HEK293 (cell line): ENCODE results near the gene PPM1F.
A peak's percentile ranks its signal among the peaks of the same experiment; 100 is the strongest.

Experiments
- CTCF ChIA-PET: fragments of 350-600 bp; formaldehyde crosslinking; extraction: SDS; loops from one replicate; lab custom pipeline; 2021; ENCODE audit warnings: antibody characterized with exemption; lab: Yijun Ruan, JAX
- POLR2A ChIA-PET: fragments of 300-600 bp; formaldehyde crosslinking; extraction: SDS; loops from one replicate; lab custom pipeline; 2020; ENCODE audit warnings: antibody characterized with exemption, inconsistent platforms; lab: Yijun Ruan, JAX
- H3K27ac ChIP-seq: fragments of 200-500 bp; sonication (Bioruptor generic); 2 replicates; pipeline ENCODE4 v1.5.1; 2014; ENCODE audit warnings: low read depth, low read length, control low read depth, inconsistent platforms; ENCODE audit errors: extremely low read depth
- H3K36me3 ChIP-seq, 2 experiments: fragments of 200-500 bp in 1 of 2; sonication (Bioruptor generic) in 1 of 2; 1 replicate in 1 of 2; 2 replicates in 1 of 2; pipeline ENCODE4 v1.5.1; 2014 to 2017; ENCODE audit warnings: inconsistent platforms in 2 of 2, low read length in 2 of 2; ENCODE audit not compliant: control insufficient read depth in 2 of 2, insufficient read depth in 1 of 2
- H3K4me1 ChIP-seq: fragments of 200-500 bp; sonication (Bioruptor generic); 2 replicates; pipeline ENCODE4 v1.5.1; 2014; ENCODE audit warnings: mild to moderate bottlenecking, low read length, inconsistent platforms; ENCODE audit not compliant: control insufficient read depth, insufficient read depth
- H3K4me3 ChIP-seq: 2 replicates; pipeline ENCODE4 v1.5.1; 2011; ENCODE audit warnings: low read depth, mild to moderate bottlenecking, control low read depth, low read length, moderate library complexity
- H3K9me3 ChIP-seq: fragments of 200-500 bp; sonication (Bioruptor generic); 2 replicates; pipeline ENCODE4 v1.5.1; 2014; ENCODE audit warnings: low read depth, low read length, inconsistent platforms; ENCODE audit not compliant: control insufficient read depth, insufficient read depth
- FEZF1 ChIP-seq: fragments of 450-650 bp; formaldehyde crosslinking; IDR thresholded peaks from 2 replicates; pipeline ENCODE4 v1.5.1; 2016; ENCODE audit warnings: missing biosample characterization, missing genetic modification characterization
- GLIS1 ChIP-seq: fragments of 450-650 bp; formaldehyde crosslinking; IDR thresholded peaks from 2 replicates; pipeline ENCODE4 v1.5.1; 2016; ENCODE audit warnings: missing biosample characterization, missing genetic modification characterization
- GLIS2 ChIP-seq: fragments of 450-650 bp; formaldehyde crosslinking; IDR thresholded peaks from 2 replicates; pipeline ENCODE4 v1.5.1; 2016; ENCODE audit warnings: missing biosample characterization, missing genetic modification characterization
- SALL2 ChIP-seq: fragments of 450-650 bp; formaldehyde crosslinking; IDR thresholded peaks from 2 replicates; pipeline ENCODE4 v1.5.0; 2017; ENCODE audit warnings: missing biosample characterization, mild to moderate bottlenecking, missing genetic modification characterization, borderline replicate concordance
- ZNF114 ChIP-seq: fragments of 450-650 bp; formaldehyde crosslinking; IDR thresholded peaks from 2 replicates; pipeline ENCODE4 v1.5.0; 2017; ENCODE audit warnings: missing biosample characterization, missing genetic modification characterization
- ZNF121 ChIP-seq: fragments of 450-650 bp; formaldehyde crosslinking; IDR thresholded peaks from 2 replicates; pipeline ENCODE4 v1.5.1; 2016; ENCODE audit warnings: missing biosample characterization, missing genetic modification characterization
- ZNF155 ChIP-seq: fragments of 450-650 bp; formaldehyde crosslinking; IDR thresholded peaks from 2 replicates; pipeline ENCODE4 v1.5.1; 2016; ENCODE audit warnings: missing biosample characterization, missing genetic modification characterization
- ZNF157 ChIP-seq: fragments of 450-650 bp; formaldehyde crosslinking; IDR thresholded peaks from 2 replicates; pipeline ENCODE4 v1.5.1; 2016; ENCODE audit warnings: missing biosample characterization, missing genetic modification characterization
- ZNF16 ChIP-seq: fragments of 450-650 bp; formaldehyde crosslinking; IDR thresholded peaks from 2 replicates; pipeline ENCODE4 v1.5.1; 2016; ENCODE audit warnings: low read depth, missing biosample characterization, missing genetic modification characterization
- ZNF174 ChIP-seq: fragments of 450-650 bp; formaldehyde crosslinking; IDR thresholded peaks from 2 replicates; pipeline ENCODE4 v1.5.0; 2017; ENCODE audit warnings: missing biosample characterization, mild to moderate bottlenecking, missing genetic modification characterization
- ZNF19 ChIP-seq: fragments of 450-650 bp; formaldehyde crosslinking; IDR thresholded peaks from 2 replicates; pipeline ENCODE4; 2016; ENCODE audit warnings: missing biosample characterization, missing genetic modification characterization, low read depth
- ZNF292 ChIP-seq: fragments of 450-650 bp; formaldehyde crosslinking; IDR thresholded peaks from 2 replicates; pipeline ENCODE4 v1.5.1; 2016; ENCODE audit warnings: low read depth, missing biosample characterization, missing genetic modification characterization, borderline replicate concordance
- ZNF449 ChIP-seq: fragments of 450-650 bp; formaldehyde crosslinking; IDR thresholded peaks from 2 replicates; pipeline ENCODE4 v1.5.1; 2017; ENCODE audit warnings: missing biosample characterization, mild to moderate bottlenecking, missing genetic modification characterization, moderate library complexity
- ZNF548 ChIP-seq: fragments of 450-650 bp; formaldehyde crosslinking; IDR thresholded peaks from 2 replicates; pipeline ENCODE4 v1.5.1; 2016; ENCODE audit warnings: missing biosample characterization, missing genetic modification characterization
- ZNF791 ChIP-seq: fragments of 450-650 bp; formaldehyde crosslinking; IDR thresholded peaks from 2 replicates; pipeline ENCODE4 v1.5.1; 2016; ENCODE audit warnings: missing biosample characterization, missing genetic modification characterization
- TF ChIP-seq, protein P1 (sequence below): fragments of 450-650 bp; formaldehyde crosslinking; IDR thresholded peaks from 2 replicates; pipeline ENCODE4; 2016; ENCODE audit warnings: missing biosample characterization, missing genetic modification characterization
- TF ChIP-seq, protein P2 (sequence below): fragments of 450-650 bp; formaldehyde crosslinking; IDR thresholded peaks from 2 replicates; pipeline ENCODE4 v1.5.1; 2016; ENCODE audit warnings: missing biosample characterization, missing genetic modification characterization
- TF ChIP-seq, protein P3 (sequence below): sonication (generic); formaldehyde crosslinking; IDR thresholded peaks from 2 replicates; pipeline ENCODE4 v1.8.1; 2022; ENCODE audit warnings: mild to moderate bottlenecking, moderate library complexity, missing genetic modification reagents

The PPM1F gene

GRCh38 chr22:21967693-21968271 is 15.1 kb upstream of the PPM1F start (continued):
- TF ChIP-seq ZNF292 (tag by site-specific recombination) (no peak), GLIS1 (tag by site-specific recombination) (no peak), ZNF114 (tag by site-specific recombination) (no peak), SALL2 (tag by site-specific recombination) (no peak)
- TF ChIP-seq, protein P1, sequence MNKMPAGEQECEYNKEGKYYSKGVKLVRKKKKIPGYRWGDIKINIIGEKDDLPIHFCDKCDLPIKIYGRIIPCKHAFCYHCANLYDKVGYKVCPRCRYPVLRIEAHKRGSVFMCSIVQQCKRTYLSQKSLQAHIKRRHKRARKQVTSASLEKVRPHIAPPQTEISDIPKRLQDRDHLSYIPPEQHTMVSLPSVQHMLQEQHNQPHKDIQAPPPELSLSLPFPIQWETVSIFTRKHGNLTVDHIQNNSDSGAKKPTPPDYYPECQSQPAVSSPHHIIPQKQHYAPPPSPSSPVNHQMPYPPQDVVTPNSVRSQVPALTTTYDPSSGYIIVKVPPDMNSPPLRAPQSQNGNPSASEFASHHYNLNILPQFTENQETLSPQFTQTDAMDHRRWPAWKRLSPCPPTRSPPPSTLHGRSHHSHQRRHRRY (tag by site-specific recombination): no peak
- TF ChIP-seq, protein P2, sequence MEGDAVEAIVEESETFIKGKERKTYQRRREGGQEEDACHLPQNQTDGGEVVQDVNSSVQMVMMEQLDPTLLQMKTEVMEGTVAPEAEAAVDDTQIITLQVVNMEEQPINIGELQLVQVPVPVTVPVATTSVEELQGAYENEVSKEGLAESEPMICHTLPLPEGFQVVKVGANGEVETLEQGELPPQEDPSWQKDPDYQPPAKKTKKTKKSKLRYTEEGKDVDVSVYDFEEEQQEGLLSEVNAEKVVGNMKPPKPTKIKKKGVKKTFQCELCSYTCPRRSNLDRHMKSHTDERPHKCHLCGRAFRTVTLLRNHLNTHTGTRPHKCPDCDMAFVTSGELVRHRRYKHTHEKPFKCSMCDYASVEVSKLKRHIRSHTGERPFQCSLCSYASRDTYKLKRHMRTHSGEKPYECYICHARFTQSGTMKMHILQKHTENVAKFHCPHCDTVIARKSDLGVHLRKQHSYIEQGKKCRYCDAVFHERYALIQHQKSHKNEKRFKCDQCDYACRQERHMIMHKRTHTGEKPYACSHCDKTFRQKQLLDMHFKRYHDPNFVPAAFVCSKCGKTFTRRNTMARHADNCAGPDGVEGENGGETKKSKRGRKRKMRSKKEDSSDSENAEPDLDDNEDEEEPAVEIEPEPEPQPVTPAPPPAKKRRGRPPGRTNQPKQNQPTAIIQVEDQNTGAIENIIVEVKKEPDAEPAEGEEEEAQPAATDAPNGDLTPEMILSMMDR (tag by site-specific recombination): no peak

GRCh38 chr22:21966643-21967516 is 14.2 kb upstream of the PPM1F start:
- ChIA-PET CTCF (interaction anchor here (0.6 to 9.3 kb wide), 5 partner anchors 14 to 109 kb away, joined by 3 to 47 read pairs (median 3); partner anchors contain the start of genes PPM1F and TOP3B), POLR2A (no interaction called here)
- no peak overlapping the region for H3K27ac ChIP-seq
- TF ChIP-seq ZNF157: peak; percentile 84
- TF ChIP-seq, protein P1 (tag by site-specific recombination): no peak
- no peaks in the 10 kb centered on the region for H3K9me3 ChIP-seq
- no peak overlapping the region for H3K4me3 ChIP-seq
- no peaks in the 10 kb centered on the region for H3K4me1 ChIP-seq
- peaks cover 10 to 97% of the 10 kb centered on the region in 2 experiments for H3K36me3 ChIP-seq

GRCh38 chr22:21965762-21966288 is 13.2 kb upstream of the PPM1F start:
- H3K36me3 ChIP-seq: peaks cover 8 to 97% of the 10 kb centered on the region in 2 experiments; a peak in 2 of 3 replicates
- H3K4me3 ChIP-seq: no peak overlapping the region
- no peaks in the 10 kb centered on the region for H3K4me1 ChIP-seq
- H3K9me3 ChIP-seq: no peaks in the 10 kb centered on the region
- POLR2A ChIA-PET: interaction anchor here (0.6 kb wide), 1 partner anchor 12 kb away, joined by 9 read pairs; no protein-coding TSS in a partner anchor
- TF ChIP-seq ZNF157 (no peak), ZNF548 (tag by site-specific recombination) (no peak), ZNF16 (no peak), ZNF121 (peak; percentile 70; the same call in 1 of the 2 replicates)
- no peak overlapping the region for H3K27ac ChIP-seq
- CTCF ChIA-PET: interaction anchor here (1.1 to 9.3 kb wide), 3 partner anchors 13 to 96 kb away, joined by 3 to 47 read pairs (median 3); partner anchors contain the start of gene PPM1F

GRCh38 chr22:21964918-21965484 is 12.4 kb upstream of the PPM1F start:
- ChIA-PET POLR2A (interaction anchor here (0.6 kb wide), 1 partner anchor 13 kb away, joined by 9 read pairs; no protein-coding TSS in a partner anchor), CTCF (interaction anchor here (1.1 to 9.3 kb wide), 3 partner anchors 12 to 97 kb away, joined by 3 to 47 read pairs (median 3); partner anchors contain the start of gene PPM1F)
- Histone ChIP-seq H3K27ac (no peak overlapping the region), H3K9me3 (no peaks in the 10 kb centered on the region), H3K4me1 (no peaks in the 10 kb centered on the region), H3K4me3 (no peak overlapping the region), H3K36me3 (peaks cover 8 to 97% of the 10 kb centered on the region in 2 experiments; a peak in 2 of 3 replicates)
- no peak for TF ChIP-seq ZNF174 (tag by site-specific recombination)
- TF ChIP-seq, protein P3, sequence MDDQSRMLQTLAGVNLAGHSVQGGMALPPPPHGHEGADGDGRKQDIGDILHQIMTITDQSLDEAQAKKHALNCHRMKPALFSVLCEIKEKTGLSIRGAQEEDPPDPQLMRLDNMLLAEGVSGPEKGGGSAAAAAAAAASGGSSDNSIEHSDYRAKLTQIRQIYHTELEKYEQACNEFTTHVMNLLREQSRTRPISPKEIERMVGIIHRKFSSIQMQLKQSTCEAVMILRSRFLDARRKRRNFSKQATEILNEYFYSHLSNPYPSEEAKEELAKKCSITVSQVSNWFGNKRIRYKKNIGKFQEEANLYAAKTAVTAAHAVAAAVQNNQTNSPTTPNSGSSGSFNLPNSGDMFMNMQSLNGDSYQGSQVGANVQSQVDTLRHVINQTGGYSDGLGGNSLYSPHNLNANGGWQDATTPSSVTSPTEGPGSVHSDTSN (CRISPR knock-in tag): no peak
- TF ChIP-seq ZNF292 (tag by site-specific recombination): no peak
- no peak for TF ChIP-seq ZNF19
- no peak for TF ChIP-seq FEZF1
- no peak for TF ChIP-seq ZNF155 (tag by site-specific recombination)
- no peak for TF ChIP-seq GLIS2 (tag by site-specific recombination)
- no peak for TF ChIP-seq ZNF791
- no peak for TF ChIP-seq ZNF449 (tag by site-specific recombination)
